NK-92 (cell line): ENCODE results near the gene CHST2.
"Not testable (repeated sequence)": the region's sequence is repeated elsewhere in the genome, so short reads cannot be mapped to it uniquely, and the experiment has no call there.

ENCODE experiments used
- DNase-seq: peaks from one replicate; lab custom pipeline; 2025; ENCODE audit not compliant: unreplicated experiment; lab: John Stamatoyannopoulos, UW

Gene CHST2

GRCh38 chr3:143119009-143119914 is at the start of gene CHST2:
TSS of gene CHST2 (plus strand) at chr3:143119771. CDS start at chr3:143120817, 1,046 bp downstream.
- DNase-seq: no peak

GRCh38 chr3:143070977-143071551 is 48.5 kb upstream of the CHST2 start:
- no peak for DNase-seq

GRCh38 chr3:143071776-143072175 is 47.8 kb upstream of the CHST2 start:
- no peak for DNase-seq

- DNase-seq: not testable (repeated sequence)
These were observed 47.1 kb upstream of the CHST2 start for GRCh38 chr3:143072298-143073020.

GRCh38 chr3:143073541-143073940 is 46.0 kb upstream of the CHST2 start:
- not testable (repeated sequence) for DNase-seq

- not testable (repeated sequence) for DNase-seq
These were observed 45.6 kb upstream of the CHST2 start for GRCh38 chr3:143073983-143074382.

GRCh38 chr3:143078883-143079282 is 40.7 kb upstream of the CHST2 start:
- DNase-seq: no peak

GRCh38 chr3:143080196-143080595 is 39.4 kb upstream of the CHST2 start:
- DNase-seq: no peak

- DNase-seq: no peak
These were observed 38.2 kb upstream of the CHST2 start for GRCh38 chr3:143081365-143081764.

- no peak for DNase-seq
These were observed 37.5 kb upstream of the CHST2 start for GRCh38 chr3:143081844-143082778.

GRCh38 chr3:143083781-143084180 is 35.8 kb upstream of the CHST2 start:
- no peak for DNase-seq

GRCh38 chr3:143084856-143085731 is 34.5 kb upstream of the CHST2 start:
- DNase-seq: no peak

GRCh38 chr3:143088835-143089234 is 30.7 kb upstream of the CHST2 start:
- no peak for DNase-seq

GRCh38 chr3:143089965-143090364 is 29.6 kb upstream of the CHST2 start:
- no peak for DNase-seq

- DNase-seq: no peak
These were observed 29.1 kb upstream of the CHST2 start for GRCh38 chr3:143090486-143090885.

GRCh38 chr3:143090976-143091837 is 28.4 kb upstream of the CHST2 start:
- no peak for DNase-seq

GRCh38 chr3:143092191-143092590 is 27.4 kb upstream of the CHST2 start:
- DNase-seq: no peak

GRCh38 chr3:143095813-143096212 is 23.8 kb upstream of the CHST2 start:
- no peak for DNase-seq
